ENCODE measurements around the gene IL17RD. TPM values are rescaled to one million over a fixed set of nuclear protein-coding genes. Genes with fewer than 3 reads are reported as not detected.

The IL17RD gene
- total RNA-seq, 1 donor from 2014 or later: 30.3 TPM

DNA sequence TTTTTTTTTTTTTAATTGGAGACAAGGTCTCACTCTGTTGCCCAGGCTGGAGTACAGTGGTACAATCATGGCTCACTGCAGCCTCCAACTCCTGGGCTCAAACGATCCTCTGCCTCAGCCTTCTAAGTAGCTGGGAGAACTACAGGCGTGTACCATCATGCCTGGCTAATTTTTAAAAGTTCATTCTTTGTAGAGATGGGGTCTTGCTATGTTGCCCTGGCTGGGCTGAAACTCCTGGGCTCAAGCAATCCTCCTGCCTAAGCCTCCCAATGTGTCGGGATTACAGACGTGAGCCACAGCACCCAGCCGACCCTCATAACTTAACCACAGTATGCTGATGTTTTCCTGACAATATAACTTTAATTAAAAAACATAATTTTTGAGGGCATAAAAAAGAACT lies 24.3 kb downstream of the IL17RD start:
- Mint-ChIP-seq H3K4me1 (peaks cover 19% of the 10 kb centered on the region), H3K9me3 (peaks cover 3% of the 10 kb centered on the region), H3K27me3 (ENCODE audit: low read depth) (no peaks in the 10 kb centered on the region), H3K4me3 (no peak overlapping the region), H3K27ac (no peak overlapping the region), H3K36me3 (no peaks in the 10 kb centered on the region)
- TF ChIP-seq, protein P1, sequence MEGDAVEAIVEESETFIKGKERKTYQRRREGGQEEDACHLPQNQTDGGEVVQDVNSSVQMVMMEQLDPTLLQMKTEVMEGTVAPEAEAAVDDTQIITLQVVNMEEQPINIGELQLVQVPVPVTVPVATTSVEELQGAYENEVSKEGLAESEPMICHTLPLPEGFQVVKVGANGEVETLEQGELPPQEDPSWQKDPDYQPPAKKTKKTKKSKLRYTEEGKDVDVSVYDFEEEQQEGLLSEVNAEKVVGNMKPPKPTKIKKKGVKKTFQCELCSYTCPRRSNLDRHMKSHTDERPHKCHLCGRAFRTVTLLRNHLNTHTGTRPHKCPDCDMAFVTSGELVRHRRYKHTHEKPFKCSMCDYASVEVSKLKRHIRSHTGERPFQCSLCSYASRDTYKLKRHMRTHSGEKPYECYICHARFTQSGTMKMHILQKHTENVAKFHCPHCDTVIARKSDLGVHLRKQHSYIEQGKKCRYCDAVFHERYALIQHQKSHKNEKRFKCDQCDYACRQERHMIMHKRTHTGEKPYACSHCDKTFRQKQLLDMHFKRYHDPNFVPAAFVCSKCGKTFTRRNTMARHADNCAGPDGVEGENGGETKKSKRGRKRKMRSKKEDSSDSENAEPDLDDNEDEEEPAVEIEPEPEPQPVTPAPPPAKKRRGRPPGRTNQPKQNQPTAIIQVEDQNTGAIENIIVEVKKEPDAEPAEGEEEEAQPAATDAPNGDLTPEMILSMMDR (IDR thresholded peaks at IDR 0.05; ENCODE audit: unreplicated experiment): no peak
- no peak for DNase-seq (ENCODE audit: low spot score in 2 of 2, unreplicated experiment in 2 of 2)

- no peak overlapping the region for H3K4me3 Mint-ChIP-seq
- no peak for DNase-seq (ENCODE audit: low spot score in 2 of 2, unreplicated experiment in 2 of 2)
- no peak overlapping the region for H3K27ac Mint-ChIP-seq
- H3K4me1 Mint-ChIP-seq: peaks cover 30% of the 10 kb centered on the region
- TF ChIP-seq, protein P1 (IDR thresholded peaks at IDR 0.05; ENCODE audit: unreplicated experiment): no peak
- H3K9me3 Mint-ChIP-seq: peaks cover 3% of the 10 kb centered on the region
- H3K36me3 Mint-ChIP-seq: no peaks in the 10 kb centered on the region
- no peaks in the 10 kb centered on the region for H3K27me3 Mint-ChIP-seq (ENCODE audit: low read depth)
Measured at GRCh38 chr3:57135964-57136719, 29.0 kb downstream of the IL17RD start.

GRCh38 chr3:57133157-57133556 lies 32.0 kb downstream of the IL17RD start:
- DNase-seq (ENCODE audit: low spot score in 2 of 2, unreplicated experiment in 2 of 2): no peak
- Mint-ChIP-seq H3K36me3 (no peaks in the 10 kb centered on the region), H3K27me3 (ENCODE audit: low read depth) (no peaks in the 10 kb centered on the region), H3K4me1 (peaks cover 58% of the 10 kb centered on the region), H3K4me3 (no peak overlapping the region), H3K27ac (peak overlapping the region; percentile 42), H3K9me3 (peaks cover 3% of the 10 kb centered on the region)
- TF ChIP-seq, protein P1 (IDR thresholded peaks at IDR 0.05; ENCODE audit: unreplicated experiment): peak; percentile 8

- Mint-ChIP-seq H3K27ac (peak overlapping the region; percentile 42), H3K27me3 (ENCODE audit: low read depth) (no peaks in the 10 kb centered on the region), H3K4me1 (peaks cover 63% of the 10 kb centered on the region), H3K36me3 (no peaks in the 10 kb centered on the region), H3K9me3 (peaks cover 3% of the 10 kb centered on the region), H3K4me3 (no peak overlapping the region)
- TF ChIP-seq, protein P1 (IDR thresholded peaks at IDR 0.05; ENCODE audit: unreplicated experiment): peak; percentile 34
- DNase-seq (ENCODE audit: low spot score in 2 of 2, unreplicated experiment in 2 of 2): no peak
Measured at GRCh38 chr3:57132674-57133073, 32.5 kb downstream of the IL17RD start.

DNA sequence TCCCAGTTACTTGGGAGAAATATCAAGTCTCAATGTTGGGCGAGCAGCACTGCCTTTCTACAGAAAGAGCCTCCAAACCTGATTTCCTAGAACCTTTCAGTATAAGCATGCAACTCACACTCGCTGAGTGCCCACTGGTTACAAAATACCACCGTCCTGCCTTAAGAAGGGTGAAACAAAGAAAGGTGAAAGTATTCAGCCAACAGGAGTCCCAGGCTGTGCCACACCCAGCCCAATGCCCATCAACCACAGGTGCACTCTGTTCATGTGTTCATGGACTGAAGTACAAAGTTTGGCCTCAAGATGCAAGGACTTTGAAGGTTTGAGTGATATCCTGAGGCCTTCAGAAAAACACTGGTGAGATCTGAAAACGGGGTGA lies 34.0 kb downstream of the IL17RD start:
- peaks cover 3% of the 10 kb centered on the region for H3K9me3 Mint-ChIP-seq
- H3K27ac Mint-ChIP-seq: no peak overlapping the region
- H3K27me3 Mint-ChIP-seq (ENCODE audit: low read depth): no peaks in the 10 kb centered on the region
- TF ChIP-seq, protein P1 (IDR thresholded peaks at IDR 0.05; ENCODE audit: unreplicated experiment): no peak
- H3K36me3 Mint-ChIP-seq: no peaks in the 10 kb centered on the region
- H3K4me3 Mint-ChIP-seq: no peak overlapping the region
- no peak for DNase-seq (ENCODE audit: low spot score in 2 of 2, unreplicated experiment in 2 of 2)
- H3K4me1 Mint-ChIP-seq: peaks cover 71% of the 10 kb centered on the region
